ENCODE data around the gene LDB2.

GRCh38 chr4:16804581-16804980 is 93.9 kb downstream of the LDB2 start:
- TF ChIP-seq EZH2phosphoT487 (IDR thresholded peaks at IDR 0.05; ENCODE audit: borderline replicate concordance) (no peak), CTCF (conservative IDR thresholded peaks at IDR 0.05; ENCODE audit: low read length) (no peak)

Data from Loucy (cell line).